Measurements from ENCODE around the gene CADM2.
"Not testable (repeated sequence)": the region's sequence is repeated elsewhere in the genome, so short reads cannot be mapped to it uniquely, and the experiment has no call there.

CADM2 gene

GRCh38 chr3:85939074-85939482 lies 980.3 kb downstream of the CADM2 start:
- DNase-seq (ENCODE audit: low read depth): no peak

DNA sequence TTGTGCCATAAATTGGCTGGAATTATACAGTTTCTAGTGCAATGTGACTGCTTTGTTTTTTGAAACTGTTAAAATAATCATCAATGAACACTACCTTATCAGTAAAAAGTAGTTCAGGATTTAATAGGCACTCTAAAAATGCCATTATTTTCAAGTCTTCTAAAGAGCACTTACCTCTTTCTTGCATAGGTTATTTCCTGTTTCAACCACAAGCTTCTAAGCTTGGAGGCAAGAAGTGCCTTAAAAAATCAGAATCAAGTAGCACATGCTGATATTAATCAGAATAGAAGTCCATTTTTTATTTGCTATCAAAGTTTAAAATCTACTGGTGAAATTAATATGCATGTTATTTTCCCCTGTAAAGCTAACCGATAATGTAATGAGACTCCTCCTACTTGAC lies 991.6 kb downstream of the CADM2 start:
- no peak for DNase-seq (ENCODE audit: low read depth)

DNA sequence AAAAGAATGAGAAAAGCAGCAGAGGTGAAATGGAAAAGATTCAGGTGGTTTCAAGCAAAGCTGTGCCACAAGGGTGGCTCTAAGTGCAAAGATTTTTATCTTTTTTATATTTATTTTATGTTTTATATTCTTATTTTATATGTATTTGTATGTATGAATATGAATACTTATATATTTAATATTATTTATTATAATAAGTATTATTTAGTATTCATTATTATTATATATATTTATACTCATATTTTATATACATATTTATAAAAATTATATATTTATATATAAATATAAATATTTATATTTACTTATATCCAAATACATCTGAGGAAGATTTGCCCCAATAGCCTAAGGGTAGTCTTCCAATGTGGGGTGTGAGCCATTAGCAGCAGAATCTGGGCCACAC lies 1002.0 kb downstream of the CADM2 start:
- DNase-seq (ENCODE audit: low read depth): no peak

GRCh38 chr3:85977615-85978338 lies 1019.0 kb downstream of the CADM2 start:
- DNase-seq (ENCODE audit: low read depth): no peak

DNA sequence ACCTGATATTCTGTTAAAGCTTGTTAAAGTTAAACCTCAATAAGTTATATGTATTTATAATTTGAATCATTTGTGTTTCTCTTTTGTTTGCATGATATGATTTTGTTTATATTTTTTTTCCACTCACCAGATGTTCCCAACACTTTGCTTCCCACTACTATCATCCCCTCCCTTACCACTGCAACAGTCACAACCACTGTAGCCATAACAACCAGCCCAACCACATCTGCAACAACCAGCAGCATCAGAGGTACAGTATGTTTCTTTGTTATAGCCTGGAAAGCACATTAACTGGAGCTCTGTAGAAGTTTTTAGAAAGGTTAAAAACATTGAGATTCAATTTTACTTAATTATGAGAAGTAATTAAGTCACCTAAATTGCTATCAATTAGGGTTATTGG lies 1020.2 kb downstream of the CADM2 start:
- DNase-seq (ENCODE audit: low read depth): no peak

DNA sequence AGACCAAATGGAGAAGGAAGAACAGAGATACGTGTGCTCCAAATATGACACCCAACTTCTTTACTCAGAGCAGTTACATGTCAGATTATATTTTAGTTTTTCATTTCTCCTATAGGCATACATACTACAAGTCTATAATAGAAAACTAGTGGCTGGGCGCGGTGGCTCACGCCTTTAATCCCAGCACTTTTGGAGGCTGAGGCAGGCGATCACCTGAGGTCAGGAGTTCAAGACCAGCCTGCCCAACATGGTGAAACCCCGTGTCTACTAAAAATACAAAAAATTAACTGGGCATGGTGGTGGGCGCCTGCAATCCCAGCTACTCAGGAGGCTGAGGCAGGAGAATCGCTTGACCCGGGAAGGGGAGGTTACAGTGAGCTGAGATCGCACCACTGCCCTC lies 1030.8 kb downstream of the CADM2 start:
- not testable (repeated sequence) for DNase-seq (ENCODE audit: low read depth)

GRCh38 chr3:86029590-86029989 lies 1070.8 kb downstream of the CADM2 start:
- no peak for DNase-seq (ENCODE audit: low read depth)

- DNase-seq (ENCODE audit: low read depth): no peak
Measured at GRCh38 chr3:86037916-86038315, 1079.1 kb downstream of the CADM2 start.

DNA sequence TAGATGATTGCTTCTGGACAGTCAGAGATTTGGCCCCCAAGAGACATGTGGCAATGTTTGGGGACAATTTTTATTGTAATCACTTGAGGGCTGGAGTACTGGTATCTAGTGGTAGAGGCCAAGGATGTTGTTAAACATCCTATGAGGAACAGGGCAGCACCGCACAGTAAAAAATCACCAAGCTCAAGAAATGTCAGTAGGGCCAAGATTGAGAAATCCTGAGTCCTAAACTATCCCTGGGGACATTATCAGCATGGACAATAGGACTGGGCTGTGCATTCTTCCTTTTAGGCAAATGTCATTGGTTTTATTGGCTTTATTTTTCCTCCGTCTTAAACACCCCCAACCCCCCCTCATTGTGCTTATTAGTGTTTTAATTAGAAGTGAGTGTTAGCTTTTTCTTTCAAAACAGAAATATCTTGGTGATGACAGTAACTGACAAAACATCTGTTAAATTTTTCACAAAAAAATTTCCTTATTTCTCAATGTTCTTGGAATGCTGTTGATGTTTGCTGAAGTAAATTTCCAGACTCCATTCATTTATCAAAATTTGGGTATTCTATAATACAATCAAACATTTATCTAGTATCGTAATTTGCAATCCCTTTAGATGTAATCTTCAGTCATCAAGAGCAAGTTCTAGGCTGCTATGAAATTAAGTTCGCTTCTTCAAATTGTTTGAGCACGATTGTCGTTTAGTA lies 1087.8 kb downstream of the CADM2 start:
- DNase-seq (ENCODE audit: low read depth): no peak

- no peak for DNase-seq (ENCODE audit: low read depth)
Measured at GRCh38 chr3:86047161-86047560, 1088.4 kb downstream of the CADM2 start.

- no peak for DNase-seq (ENCODE audit: low read depth)
Measured at GRCh38 chr3:86051058-86051457, 1092.3 kb downstream of the CADM2 start.

- no peak for DNase-seq (ENCODE audit: low read depth)
Measured at GRCh38 chr3:86056032-86056431, 1097.2 kb downstream of the CADM2 start.

- no peak for DNase-seq (ENCODE audit: low read depth)
Measured at GRCh38 chr3:86056962-86057361, 1098.2 kb downstream of the CADM2 start.

DNA sequence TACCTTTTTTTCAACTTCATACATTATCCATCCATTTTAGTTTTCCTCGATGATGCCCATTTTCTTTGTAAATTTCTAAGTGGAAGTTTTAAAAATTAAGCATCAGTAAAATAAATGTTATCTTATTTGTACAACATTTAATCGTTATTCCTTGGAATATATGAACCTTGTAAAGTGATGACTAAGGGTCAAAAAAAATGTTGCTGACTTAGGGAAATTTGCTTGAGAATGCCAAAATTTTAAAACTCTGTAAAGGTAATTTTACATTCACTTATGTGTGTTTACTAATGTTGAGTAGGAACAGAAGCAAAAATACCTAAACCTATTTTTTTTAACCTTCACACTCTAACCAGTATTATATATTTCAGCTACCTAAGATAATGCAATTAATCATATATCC lies 1115.0 kb downstream of the CADM2 start:
- DNase-seq (ENCODE audit: low read depth): no peak

GRCh38 chr3:86087160-86087871 lies 1128.5 kb downstream of the CADM2 start:
- no peak for DNase-seq (ENCODE audit: low read depth)

DNA sequence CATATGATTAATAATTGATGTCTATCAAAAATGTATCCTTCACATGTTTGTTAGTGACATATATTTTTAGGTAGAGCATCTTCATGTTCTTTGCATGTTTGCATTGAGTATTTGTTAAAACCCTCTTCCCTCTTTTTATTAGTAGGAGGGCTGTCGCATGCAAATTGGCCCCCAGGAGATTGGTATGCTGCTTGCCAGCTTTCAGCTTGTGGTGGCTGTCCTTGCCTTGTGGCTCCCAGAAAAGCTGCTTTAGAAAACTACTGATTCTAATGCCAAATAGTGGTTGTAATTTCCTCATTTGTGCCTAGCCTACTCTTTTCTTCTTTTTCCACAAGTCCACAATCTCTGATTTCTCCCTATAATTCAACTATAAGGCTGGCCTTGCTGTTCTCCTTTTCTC lies 1145.4 kb downstream of the CADM2 start:
- DNase-seq (ENCODE audit: low read depth): no peak

DNA sequence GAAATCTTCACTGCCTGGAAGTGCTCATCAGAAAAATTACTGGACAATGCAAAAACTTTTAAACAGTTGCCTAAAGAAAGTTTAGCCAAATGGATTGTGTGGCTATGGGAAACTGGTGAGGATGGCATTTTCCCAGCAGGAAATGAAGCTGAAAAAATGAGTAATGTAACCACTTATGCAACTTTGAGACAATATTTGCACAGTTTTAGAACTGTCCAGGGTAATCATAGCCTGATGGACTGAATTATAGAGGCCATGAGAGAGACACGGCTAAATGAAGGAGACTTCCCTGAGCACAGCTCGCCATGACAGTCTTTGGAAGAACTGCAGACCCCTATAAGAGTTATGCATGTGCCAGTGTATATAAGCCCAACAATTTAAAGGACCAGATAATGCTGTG lies 1150.6 kb downstream of the CADM2 start:
- DNase-seq (ENCODE audit: low read depth): no peak

Data from activated gamma-delta T cell treated with anti-CD3 and anti-CD28 coated beads, Interleukin-2, amount 50 U/mL, for 16 hours (primary cell).